WERI-Rb-1 (cell line): ENCODE results near the gene SMARCA4.
"Not testable (repeated sequence)": the region's sequence is repeated elsewhere in the genome, so short reads cannot be mapped to it uniquely, and the experiment has no call there.

Experiments used
- DNase-seq: peaks from one replicate; pipeline ENCODE4 v3.0.0-alpha.2; 2020
- H3K27ac ChIP-seq: fragments of 250-450 bp; sonication (Bioruptor Pico); 2 replicates; pipeline ENCODE4 v1.5.1; 2020; ENCODE audit warnings: mild to moderate bottlenecking, moderate library complexity
- H3K27me3 ChIP-seq: fragments of 250-450 bp; sonication (Bioruptor Pico); 2 replicates; pipeline ENCODE4 v1.5.1; 2021; ENCODE audit warnings: mild to moderate bottlenecking, low read depth, moderate library complexity; ENCODE audit not compliant: insufficient read depth, severe bottlenecking
- H3K36me3 ChIP-seq: fragments of 250-450 bp; sonication (Bioruptor Pico); 2 replicates; pipeline ENCODE4 v1.5.1; 2020; ENCODE audit warnings: mild to moderate bottlenecking, moderate library complexity
- H3K4me3 ChIP-seq: 2 replicates; pipeline ENCODE4 v1.5.1; 2011; ENCODE audit warnings: low read depth, mild to moderate bottlenecking, control low read depth, low read length
- H3K9me3 ChIP-seq: fragments of 250-450 bp; sonication (Bioruptor Pico); 2 replicates; pipeline ENCODE4 v1.5.1; 2021; ENCODE audit warnings: mild to moderate bottlenecking, moderate library complexity; ENCODE audit not compliant: severe bottlenecking
- CTCF ChIP-seq: IDR thresholded peaks from 2 replicates; pipeline ENCODE4 v1.5.1; 2011; ENCODE audit warnings: low read depth, mild to moderate bottlenecking, control low read depth, inconsistent platforms, low read length

SMARCA4 gene

GRCh38 chr19:11098327-11098726, 137.5 kb downstream of the SMARCA4 start:
- Histone ChIP-seq H3K27me3 (no peaks in the 10 kb centered on the region), H3K4me3 (no peak overlapping the region), H3K36me3 (peaks cover 89% of the 10 kb centered on the region), H3K27ac (no peak overlapping the region), H3K9me3 (no peaks in the 10 kb centered on the region)
- DNase-seq: no peak
- TF ChIP-seq CTCF: no peak

DNA sequence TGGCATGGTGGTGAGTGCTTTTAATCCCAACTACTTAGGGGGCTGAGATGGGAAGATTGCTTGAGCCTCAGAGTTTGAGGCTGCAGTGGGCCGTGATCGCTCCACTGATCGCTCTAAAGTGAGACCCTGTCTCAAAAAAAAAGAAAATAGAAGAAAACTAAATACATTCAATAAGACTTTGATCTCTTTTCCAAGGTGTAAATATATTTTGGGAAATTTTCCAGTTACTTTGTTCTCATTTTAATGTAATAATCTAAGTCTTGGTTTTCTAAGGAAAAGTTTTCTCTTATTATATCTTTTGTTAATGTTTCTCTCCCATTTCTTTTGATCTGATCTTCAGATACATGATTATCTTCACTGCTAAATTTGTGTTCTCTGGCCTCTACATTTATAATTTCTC, 138.0 kb downstream of the SMARCA4 start:
- Histone ChIP-seq H3K27ac (no peak overlapping the region), H3K27me3 (no peaks in the 10 kb centered on the region), H3K4me3 (no peak overlapping the region), H3K9me3 (no peaks in the 10 kb centered on the region), H3K36me3 (peaks cover 89% of the 10 kb centered on the region)
- DNase-seq: no peak
- TF ChIP-seq CTCF: no peak

GRCh38 chr19:11100049-11100448, 139.2 kb downstream of the SMARCA4 start:
- no peak for DNase-seq
- TF ChIP-seq CTCF: no peak
- Histone ChIP-seq H3K27ac (no peak overlapping the region), H3K4me3 (no peak overlapping the region), H3K36me3 (peaks cover 89% of the 10 kb centered on the region), H3K27me3 (no peaks in the 10 kb centered on the region), H3K9me3 (no peaks in the 10 kb centered on the region)

DNA sequence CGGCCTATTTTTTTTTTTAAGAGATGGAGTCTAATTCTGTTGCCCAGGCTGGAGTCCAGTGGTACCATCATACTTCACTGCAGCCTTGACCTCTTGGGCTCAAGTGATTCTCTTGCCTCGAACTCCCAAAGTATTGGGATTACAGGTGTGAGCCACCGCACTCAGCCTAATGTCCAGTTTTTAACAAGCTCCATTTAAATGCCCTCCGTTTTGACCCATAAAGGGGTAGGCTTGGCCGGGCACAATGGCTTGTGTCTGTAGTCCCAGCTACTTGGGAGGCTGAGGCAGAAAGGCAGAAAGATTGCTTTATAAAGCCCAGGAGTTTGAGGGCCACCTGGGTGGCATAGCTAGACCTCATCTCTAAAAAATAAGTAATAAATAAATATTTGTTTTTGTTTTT, 140.2 kb downstream of the SMARCA4 start:
- Histone ChIP-seq H3K27ac (no peak overlapping the region), H3K36me3 (peaks cover 91% of the 10 kb centered on the region), H3K27me3 (no peaks in the 10 kb centered on the region), H3K4me3 (no peak overlapping the region), H3K9me3 (no peaks in the 10 kb centered on the region)
- no peak for TF ChIP-seq CTCF
- DNase-seq: no peak

DNA sequence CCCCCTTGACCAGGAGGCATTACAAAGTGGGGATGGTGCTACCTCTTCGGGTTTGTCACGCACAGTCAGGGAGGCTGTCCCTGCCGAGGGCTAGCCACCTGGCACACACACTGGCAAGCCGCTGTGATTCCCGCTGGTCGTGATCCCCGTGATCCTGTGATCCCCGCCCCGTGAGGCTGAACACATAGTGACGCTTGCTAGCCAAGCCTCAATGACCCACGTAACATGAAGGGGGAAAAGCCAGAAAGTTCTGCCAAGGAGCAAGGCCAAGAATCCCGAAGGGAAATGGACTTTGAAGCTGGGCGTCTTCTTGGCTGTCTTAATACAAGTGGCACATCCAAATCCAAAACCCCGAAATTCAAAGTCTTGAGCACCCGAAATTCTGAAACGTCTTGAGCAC, 142.1 kb downstream of the SMARCA4 start:
- no peak for TF ChIP-seq CTCF
- no peaks in the 10 kb centered on the region for H3K27me3 ChIP-seq
- H3K27ac ChIP-seq: no peak overlapping the region
- H3K9me3 ChIP-seq: no peaks in the 10 kb centered on the region
- DNase-seq: no peak
- H3K36me3 ChIP-seq: peaks cover 94% of the 10 kb centered on the region
- H3K4me3 ChIP-seq: no peak overlapping the region

DNA sequence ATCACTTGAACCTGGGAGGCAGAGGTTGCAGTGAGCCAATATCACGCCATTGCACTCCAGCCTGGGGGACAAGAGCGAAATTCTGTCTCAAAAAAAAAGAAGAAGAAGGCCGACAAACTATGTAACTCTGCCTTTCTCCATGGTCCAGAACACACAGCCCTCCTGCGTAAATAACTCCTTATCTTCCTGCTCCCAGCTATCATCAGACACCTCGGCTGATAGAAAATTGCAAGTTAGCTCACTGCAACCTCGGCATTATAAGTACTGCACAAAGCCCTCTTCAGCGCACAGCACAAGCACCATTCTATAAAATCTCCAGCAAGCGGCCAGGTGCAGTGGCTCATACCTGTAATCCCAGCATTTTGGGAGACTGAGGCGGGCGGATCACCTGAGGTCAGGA, 142.8 kb downstream of the SMARCA4 start:
- peaks cover 93% of the 10 kb centered on the region for H3K36me3 ChIP-seq
- H3K4me3 ChIP-seq: not testable (repeated sequence)

More for the DNA sequence above, 142.8 kb downstream of the SMARCA4 start:
- H3K27me3 ChIP-seq, H3K9me3 ChIP-seq, H3K27ac ChIP-seq, DNase-seq: not testable (repeated sequence)
